Esophagus squamous epithelium (tissue), 4 donors: ENCODE measurements around the gene C11orf16.

Source experiments
- POLR2A ChIP-seq, 4 donors: fragments of 450-650 bp; IDR thresholded peaks; one replicate each; pipeline ENCODE4 v1.6.1; 2017; ENCODE audit warnings: antibody characterized with exemption in 4 of 4, mild to moderate bottlenecking in 4 of 4, moderate library complexity in 3 of 4
- TF ChIP-seq, protein P1 (sequence below), 6 experiments: fragments of 450-650 bp in 4 of 6; fragments of 200-600 bp in 2 of 6; sonication (generic) in 2 of 6; IDR thresholded peaks; one replicate each; pipeline ENCODE4 v1.5.1; 2016 to 2019; ENCODE audit warnings: antibody characterized with exemption in 6 of 6, mild to moderate bottlenecking in 4 of 6, moderate library complexity in 4 of 6

DNA sequence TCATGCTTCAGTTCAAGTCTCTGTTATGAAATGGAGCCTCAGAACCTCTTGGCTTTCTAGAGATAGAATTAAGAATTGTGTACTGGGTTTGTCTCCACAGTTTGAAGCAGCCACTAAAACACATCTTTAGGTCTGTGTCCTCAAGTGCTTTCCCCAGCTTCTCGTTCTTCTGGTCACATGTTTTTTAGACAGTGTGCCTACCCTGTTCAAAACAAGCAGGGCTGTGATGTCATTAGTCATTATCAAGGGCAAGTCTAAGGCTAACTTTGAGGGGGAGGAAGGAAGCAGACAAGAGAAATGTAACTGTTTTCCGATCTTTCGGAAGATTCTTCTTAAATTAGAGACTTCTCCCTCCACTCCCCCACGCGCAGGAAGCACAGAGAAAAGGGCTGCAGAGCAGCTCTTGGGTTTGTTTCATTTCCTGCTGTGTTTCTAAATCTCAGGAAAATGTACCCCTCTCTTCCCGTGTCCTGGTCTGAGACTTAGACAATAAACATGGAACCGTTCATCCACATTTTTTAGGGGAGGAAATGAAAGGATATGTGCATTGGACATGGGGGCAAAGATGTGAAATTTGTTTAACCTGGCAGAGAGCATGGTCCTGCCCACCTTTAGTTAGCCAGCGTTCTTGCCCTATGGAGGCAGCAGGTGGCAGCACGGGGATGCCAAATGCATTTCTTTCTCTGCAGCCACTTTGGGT lies 18.6 kb downstream of the C11orf16 start:
- TF ChIP-seq, protein P1, sequence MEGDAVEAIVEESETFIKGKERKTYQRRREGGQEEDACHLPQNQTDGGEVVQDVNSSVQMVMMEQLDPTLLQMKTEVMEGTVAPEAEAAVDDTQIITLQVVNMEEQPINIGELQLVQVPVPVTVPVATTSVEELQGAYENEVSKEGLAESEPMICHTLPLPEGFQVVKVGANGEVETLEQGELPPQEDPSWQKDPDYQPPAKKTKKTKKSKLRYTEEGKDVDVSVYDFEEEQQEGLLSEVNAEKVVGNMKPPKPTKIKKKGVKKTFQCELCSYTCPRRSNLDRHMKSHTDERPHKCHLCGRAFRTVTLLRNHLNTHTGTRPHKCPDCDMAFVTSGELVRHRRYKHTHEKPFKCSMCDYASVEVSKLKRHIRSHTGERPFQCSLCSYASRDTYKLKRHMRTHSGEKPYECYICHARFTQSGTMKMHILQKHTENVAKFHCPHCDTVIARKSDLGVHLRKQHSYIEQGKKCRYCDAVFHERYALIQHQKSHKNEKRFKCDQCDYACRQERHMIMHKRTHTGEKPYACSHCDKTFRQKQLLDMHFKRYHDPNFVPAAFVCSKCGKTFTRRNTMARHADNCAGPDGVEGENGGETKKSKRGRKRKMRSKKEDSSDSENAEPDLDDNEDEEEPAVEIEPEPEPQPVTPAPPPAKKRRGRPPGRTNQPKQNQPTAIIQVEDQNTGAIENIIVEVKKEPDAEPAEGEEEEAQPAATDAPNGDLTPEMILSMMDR (IDR thresholded peaks at IDR 0.05): peak; percentile 41 to 61 (median 51)
- no peak for TF ChIP-seq POLR2A (IDR thresholded peaks at IDR 0.05)
